Spleen (tissue), 7 donors: ENCODE measurements around the gene LRRC3B.

Experiments used
- POLR2AphosphoS5 ChIP-seq, 3 donors: sonication (generic); formaldehyde crosslinking; IDR thresholded peaks; one replicate each; pipeline ENCODE4 v1.5.1; 2017; ENCODE audit warnings: antibody characterized with exemption in 3 of 3
- TF ChIP-seq, protein P1 (sequence below), 11 experiments: fragments of 200-600 bp in 7 of 11; fragments of 450-650 bp in 4 of 11; sonication (generic) in 4 of 11; IDR thresholded peaks in 8 of 11; conservative IDR thresholded peaks in 3 of 11; 1 replicate in 7 of 11; 2 replicates in 4 of 11; pipeline versions ENCODE4 v1.4.0 to v1.8.0; 2016 to 2021; ENCODE audit warnings: antibody characterized with exemption in 11 of 11, inconsistent platforms in 4 of 11, mild to moderate bottlenecking in 1 of 11
- donor health status: DM: no; HTN: no; CAD: no; lungs with moderate emphysema.
- donor health status: DM: no; HTN: no; CAD: no.
- donor health status: DM: no; HTN: no; CAD: no.

DNA sequence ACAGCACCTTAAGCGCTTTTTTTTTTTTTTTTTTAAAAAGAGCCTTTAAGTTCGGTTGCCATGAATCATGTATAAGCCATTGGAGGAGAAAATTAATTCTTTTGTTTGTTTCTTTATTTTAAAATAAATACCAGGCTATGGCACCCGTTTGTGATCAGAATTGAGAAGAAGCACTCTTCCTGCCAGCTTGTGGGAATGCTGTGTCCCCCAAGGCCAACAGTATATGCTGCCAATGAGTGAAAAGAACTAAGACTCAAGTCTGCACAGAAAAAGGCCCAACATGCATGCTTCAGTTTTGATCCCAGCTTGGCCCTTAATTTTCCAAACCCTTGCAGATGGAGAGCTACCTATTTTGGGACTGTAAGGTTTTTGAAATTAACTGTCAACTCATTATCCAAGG, 90.5 kb downstream of the LRRC3B start:
- TF ChIP-seq POLR2AphosphoS5 (IDR thresholded peaks at IDR 0.05): no peak
- TF ChIP-seq, protein P1, sequence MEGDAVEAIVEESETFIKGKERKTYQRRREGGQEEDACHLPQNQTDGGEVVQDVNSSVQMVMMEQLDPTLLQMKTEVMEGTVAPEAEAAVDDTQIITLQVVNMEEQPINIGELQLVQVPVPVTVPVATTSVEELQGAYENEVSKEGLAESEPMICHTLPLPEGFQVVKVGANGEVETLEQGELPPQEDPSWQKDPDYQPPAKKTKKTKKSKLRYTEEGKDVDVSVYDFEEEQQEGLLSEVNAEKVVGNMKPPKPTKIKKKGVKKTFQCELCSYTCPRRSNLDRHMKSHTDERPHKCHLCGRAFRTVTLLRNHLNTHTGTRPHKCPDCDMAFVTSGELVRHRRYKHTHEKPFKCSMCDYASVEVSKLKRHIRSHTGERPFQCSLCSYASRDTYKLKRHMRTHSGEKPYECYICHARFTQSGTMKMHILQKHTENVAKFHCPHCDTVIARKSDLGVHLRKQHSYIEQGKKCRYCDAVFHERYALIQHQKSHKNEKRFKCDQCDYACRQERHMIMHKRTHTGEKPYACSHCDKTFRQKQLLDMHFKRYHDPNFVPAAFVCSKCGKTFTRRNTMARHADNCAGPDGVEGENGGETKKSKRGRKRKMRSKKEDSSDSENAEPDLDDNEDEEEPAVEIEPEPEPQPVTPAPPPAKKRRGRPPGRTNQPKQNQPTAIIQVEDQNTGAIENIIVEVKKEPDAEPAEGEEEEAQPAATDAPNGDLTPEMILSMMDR (IDR thresholded peaks at IDR 0.05 in 8 of 11, conservative IDR thresholded peaks at IDR 0.05 in 3 of 11): no peak
